IPS-NIHi7 (cell line): ENCODE measurements around the gene IQCH.
"Not testable (repeated sequence)": the region's sequence is repeated elsewhere in the genome, so short reads cannot be mapped to it uniquely, and the experiment has no call there.

Experiments
- DNase-seq: peaks from one replicate; pipeline ENCODE4 v3.0.0; 2012; ENCODE audit warnings: mixed read lengths; ENCODE audit errors: extremely low spot score

Gene IQCH

GRCh38 chr15:67358391-67358790 is 103.8 kb downstream of the IQCH start:
- no peak for DNase-seq

- no peak for DNase-seq
These were observed 104.2 kb downstream of the IQCH start for GRCh38 chr15:67358812-67359211.

GRCh38 chr15:67359431-67360079 is 105.0 kb downstream of the IQCH start:
- DNase-seq, result no peak

- no peak for DNase-seq
These were observed 106.5 kb downstream of the IQCH start for GRCh38 chr15:67361100-67361499.

- not testable (repeated sequence) for DNase-seq
These were observed 109.1 kb downstream of the IQCH start for GRCh38 chr15:67363712-67364111.

- no peak for DNase-seq
These were observed 111.4 kb downstream of the IQCH start for GRCh38 chr15:67365994-67366393.

GRCh38 chr15:67366904-67367303 is 112.3 kb downstream of the IQCH start:
- no peak for DNase-seq

- no peak for DNase-seq
These were observed 114.9 kb downstream of the IQCH start for GRCh38 chr15:67369359-67369998.

- no peak for DNase-seq
These were observed 115.8 kb downstream of the IQCH start for GRCh38 chr15:67370206-67370954.

- DNase-seq, result no peak
These were observed 118.0 kb downstream of the IQCH start for GRCh38 chr15:67372543-67372942.

GRCh38 chr15:67372986-67373675 is 118.5 kb downstream of the IQCH start:
- no peak for DNase-seq

- no peak for DNase-seq
These were observed 119.4 kb downstream of the IQCH start for GRCh38 chr15:67373971-67374370.

- no peak for DNase-seq
These were observed 124.9 kb downstream of the IQCH start for GRCh38 chr15:67379530-67379929.

GRCh38 chr15:67380921-67381320 is 126.3 kb downstream of the IQCH start:
- no peak for DNase-seq

- no peak for DNase-seq
These were observed 126.9 kb downstream of the IQCH start for GRCh38 chr15:67381416-67382045.

GRCh38 chr15:67382723-67383122 is 128.1 kb downstream of the IQCH start:
- no peak for DNase-seq

GRCh38 chr15:67383899-67384298 is 129.3 kb downstream of the IQCH start:
- DNase-seq, result no peak

- no peak for DNase-seq
These were observed 130.2 kb downstream of the IQCH start for GRCh38 chr15:67384761-67385160.

GRCh38 chr15:67385971-67386370 is 131.4 kb downstream of the IQCH start:
- DNase-seq, result no peak

GRCh38 chr15:67386947-67387346 is 132.4 kb downstream of the IQCH start:
- no peak for DNase-seq

GRCh38 chr15:67389975-67390374 is 135.4 kb downstream of the IQCH start:
- no peak for DNase-seq
